HG02798 (cell line): ENCODE measurements around the gene CFC1.
"Not testable (repeated sequence)": the region's sequence is repeated elsewhere in the genome, so short reads cannot be mapped to it uniquely, and the experiment has no call there.

ENCODE experiments used
- ATAC-seq: cut with Tn5 transposase; IDR thresholded peaks from one replicate; pipeline ENCODE4 v1.9.1; 2021; ENCODE audit warnings: mild to moderate bottlenecking; ENCODE audit not compliant: unreplicated experiment, poor library complexity

CFC1 gene

DNA sequence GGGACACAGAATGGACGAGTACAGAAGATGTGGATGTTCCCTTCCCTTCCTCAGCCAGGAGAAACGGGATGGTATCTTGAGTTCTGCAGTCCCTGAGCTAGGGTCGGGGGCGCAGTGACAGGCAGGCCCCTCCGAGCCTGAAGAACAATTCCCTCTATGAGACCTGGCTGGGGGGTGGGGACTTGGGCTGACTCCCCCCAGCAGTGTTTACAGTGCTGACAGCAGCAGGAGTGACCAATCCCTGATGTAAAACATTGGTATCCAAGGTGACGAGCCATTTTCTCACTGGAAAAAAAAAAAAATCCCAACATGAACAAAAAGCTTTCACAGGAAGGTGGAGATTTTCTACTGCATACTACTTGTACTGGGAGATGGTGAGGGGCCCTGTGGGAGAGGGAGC is at the start of gene CFC1:
CFC1 (minus strand) TSS at position 183 of the 400 bp plus-strand sequence. CDS start 288 bp downstream, outside the sequence.
- ATAC-seq = not testable (repeated sequence)

DNA sequence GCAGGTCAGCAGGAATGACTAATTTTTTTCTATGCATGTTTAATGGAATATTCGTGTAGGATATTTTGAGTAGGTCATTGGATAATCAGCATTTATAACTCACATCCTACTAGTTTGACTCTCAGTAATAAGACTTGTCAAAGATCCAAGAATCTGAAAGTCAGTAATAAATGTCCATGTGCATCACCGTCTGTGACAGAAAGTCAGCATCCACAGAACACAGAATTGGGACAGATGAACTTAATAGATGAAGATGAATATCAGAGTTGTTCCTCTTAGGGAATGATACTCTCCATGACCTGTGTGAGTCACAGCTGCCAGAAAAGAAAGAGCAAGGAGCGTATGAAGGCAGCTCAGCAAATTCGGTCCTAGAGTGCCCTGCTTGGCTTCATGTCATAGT is 42.3 kb upstream of the CFC1 start:
- ATAC-seq = not testable (repeated sequence)

DNA sequence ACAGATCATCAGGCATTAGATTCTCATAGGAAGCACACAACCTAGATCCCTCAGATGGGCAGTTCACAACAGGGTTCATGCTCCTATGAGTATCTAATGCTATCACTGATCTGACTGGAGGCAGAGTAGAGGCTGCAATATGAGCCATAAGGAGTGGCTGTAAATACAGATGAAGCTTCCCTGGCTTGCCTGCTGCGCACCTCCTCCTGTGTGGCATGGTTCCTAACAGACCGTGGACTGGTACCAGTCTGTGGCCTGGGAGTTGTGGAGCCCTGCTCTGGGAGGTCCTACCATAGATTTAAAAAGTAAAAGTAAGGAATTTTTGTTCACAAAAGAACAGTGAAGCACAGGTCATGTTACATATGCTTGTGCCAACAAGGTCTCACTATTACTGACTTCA is 39.6 kb upstream of the CFC1 start:
- not testable (repeated sequence) for ATAC-seq

DNA sequence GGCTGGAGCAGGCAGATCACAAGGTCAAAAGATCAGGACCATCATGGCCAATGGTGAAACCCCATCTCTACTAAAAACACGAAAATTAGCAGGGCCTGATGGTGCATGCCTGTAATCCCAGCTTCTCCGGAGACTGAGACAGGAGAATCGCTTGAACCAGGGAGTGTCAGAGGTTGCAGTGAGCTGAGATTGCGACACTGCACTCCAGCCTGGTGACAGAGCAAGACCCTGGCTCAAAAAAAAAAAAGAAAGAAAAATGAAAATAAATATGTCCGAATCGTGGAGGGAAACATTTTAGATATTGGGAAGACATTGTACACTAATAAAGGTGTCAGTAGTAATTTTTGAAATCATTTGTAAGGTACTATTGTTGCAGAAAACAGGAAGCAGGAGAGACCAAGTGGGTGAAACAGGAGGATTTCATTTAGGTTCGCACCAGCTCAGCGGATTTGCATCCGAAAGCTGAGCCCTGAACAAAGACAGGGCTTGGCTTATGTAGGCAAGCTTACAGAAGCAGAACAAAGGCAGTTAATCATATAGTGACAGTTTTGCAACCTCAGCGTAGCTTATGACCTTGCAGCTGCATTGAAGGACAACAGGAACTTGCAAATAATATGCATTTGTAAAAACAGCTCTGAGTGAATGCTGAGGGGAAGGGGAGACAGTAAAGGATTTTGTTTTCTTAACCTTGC is 29.6 kb upstream of the CFC1 start:
- not testable (repeated sequence) for ATAC-seq

GRCh38 chr2:130611140-130611539 is 11.8 kb upstream of the CFC1 start, which contains the start of gene POTEJ:
Gene POTEJ (plus strand): TSS chr2:130611440. CDS start chr2:130611533, 93 bp downstream.
- ATAC-seq = not testable (repeated sequence)

DNA sequence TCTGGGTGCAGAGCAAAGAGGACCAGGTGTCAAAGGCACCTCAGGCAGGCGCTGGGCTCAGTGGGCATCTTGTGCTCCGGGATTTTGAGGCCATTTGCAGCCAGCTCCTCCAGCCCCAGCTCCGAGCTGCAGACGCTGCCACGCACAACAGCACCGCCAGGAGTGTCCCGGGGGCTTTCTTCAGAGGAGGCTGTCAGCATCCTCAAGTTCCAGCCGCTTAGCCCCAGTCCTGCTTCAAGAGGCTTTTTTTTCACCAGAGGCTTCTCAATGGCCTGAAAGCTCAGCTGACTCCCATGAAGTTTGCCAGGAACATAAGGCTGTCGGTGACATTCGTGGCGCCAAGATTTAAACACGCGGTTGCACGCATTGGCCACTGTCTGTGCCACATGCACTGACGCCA is 11.1 kb upstream of the CFC1 start:
- ATAC-seq = not testable (repeated sequence)

DNA sequence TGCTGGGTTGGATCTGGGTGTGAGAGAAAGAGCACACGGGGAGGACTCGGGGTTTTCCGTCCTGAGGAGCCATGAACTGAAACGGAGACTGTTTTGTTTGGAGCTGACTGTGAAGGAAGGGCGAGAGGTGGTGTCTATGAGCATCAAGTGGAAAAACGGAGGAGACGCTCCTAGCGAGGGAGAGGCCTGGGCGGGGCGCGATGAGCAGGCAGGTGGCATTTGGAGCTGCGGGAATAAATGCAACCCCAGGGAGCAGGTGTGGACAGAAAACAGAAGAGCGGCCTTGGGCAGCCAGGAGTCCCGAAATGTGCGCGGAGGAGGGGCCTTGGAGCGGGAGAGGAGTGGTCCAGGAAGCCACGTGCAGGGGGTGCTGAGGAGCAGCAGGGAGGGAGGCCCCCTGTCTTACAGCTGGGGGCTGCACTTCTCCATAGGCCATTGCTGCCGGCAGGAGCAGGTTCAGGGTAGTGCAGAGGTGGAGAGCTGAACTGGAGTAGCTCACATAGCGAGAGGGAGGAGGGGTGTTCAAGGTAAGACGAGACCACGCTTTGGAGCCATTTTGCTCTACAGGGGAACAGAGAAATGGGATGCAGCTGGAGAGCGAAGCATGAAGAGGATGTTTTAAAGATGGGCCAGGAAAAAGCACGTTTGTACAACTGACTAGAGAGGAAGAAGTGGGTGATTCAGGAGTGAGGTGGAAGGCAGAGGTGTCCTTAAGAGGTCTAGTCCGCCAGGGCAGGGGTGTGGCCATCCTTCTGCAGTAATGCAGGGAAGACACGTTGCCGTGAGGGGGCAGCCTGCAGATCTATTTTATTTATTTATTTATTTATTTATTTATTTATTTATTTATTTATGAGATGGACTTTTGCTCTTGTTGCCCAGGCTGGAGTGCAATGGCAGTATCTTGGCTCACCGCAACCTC is 9.9 kb upstream of the CFC1 start:
- ATAC-seq = not testable (repeated sequence)

- ATAC-seq = not testable (repeated sequence)
Measured at GRCh38 chr2:130608276-130609001, 9.1 kb upstream of the CFC1 start.

DNA sequence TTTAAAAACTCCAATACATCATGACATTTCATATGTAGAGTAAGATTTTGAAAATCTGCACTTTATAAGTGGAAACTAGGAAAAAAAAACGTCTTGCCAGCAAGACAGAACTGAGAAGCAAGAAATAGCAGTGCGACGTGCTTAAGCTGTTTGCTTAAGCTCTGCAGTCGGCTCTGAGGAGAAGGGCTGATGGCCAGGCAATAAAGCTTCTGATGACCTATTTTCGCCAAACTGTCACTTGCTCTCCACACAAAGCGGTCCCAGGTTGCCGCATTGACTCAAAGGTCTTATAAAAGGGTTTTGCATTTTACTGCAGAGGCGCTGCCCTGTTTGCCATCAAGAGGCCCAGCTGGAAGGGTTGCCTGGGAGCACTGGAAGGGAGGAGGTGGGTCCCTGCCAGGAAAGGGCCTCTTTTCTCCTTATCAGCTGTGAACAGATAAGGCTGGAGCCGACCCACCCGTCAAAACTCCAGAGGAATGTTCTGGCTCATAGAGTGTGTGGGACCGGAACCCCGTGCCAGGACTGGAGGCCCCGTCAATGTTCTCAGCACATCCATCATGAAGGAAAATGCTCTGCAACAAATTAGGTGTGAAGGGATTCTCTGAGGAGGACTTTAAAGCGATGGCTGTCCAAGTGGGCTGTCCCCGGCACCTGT is 2.4 kb upstream of the CFC1 start:
- not testable (repeated sequence) for ATAC-seq

GRCh38 chr2:130599926-130600325 is 551 bp upstream of the CFC1 start:
- not testable (repeated sequence) for ATAC-seq

- not testable (repeated sequence) for ATAC-seq
Measured at GRCh38 chr2:130598463-130598862, 912 bp downstream of the CFC1 start.

- ATAC-seq = not testable (repeated sequence)
Measured at GRCh38 chr2:130597994-130598393, 1.4 kb downstream of the CFC1 start.

DNA sequence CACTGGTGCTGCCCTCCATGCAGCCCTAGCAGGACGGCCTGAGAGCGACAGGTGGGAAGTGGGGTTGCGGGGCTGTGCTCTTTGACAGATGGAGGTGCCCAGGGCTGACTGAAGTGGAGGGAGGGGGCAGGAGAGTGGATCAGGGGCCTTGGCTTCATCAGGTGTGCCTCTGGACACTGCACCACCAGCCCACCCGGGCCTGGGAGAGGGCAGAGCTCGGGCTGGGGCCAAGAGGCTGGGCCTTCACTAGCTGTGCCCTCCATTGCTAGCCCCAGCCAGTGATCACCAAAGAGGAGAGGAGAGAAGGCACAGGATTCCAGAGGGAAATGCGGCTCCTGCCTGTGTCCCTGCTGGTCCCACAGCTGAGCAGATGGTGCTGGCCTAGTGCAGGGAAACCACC is 2.6 kb downstream of the CFC1 start:
- ATAC-seq = not testable (repeated sequence)

GRCh38 chr2:130594011-130594410 is 5.4 kb downstream of the CFC1 start:
- not testable (repeated sequence) for ATAC-seq

GRCh38 chr2:130592791-130593414 is 6.5 kb downstream of the CFC1 start:
- not testable (repeated sequence) for ATAC-seq

DNA sequence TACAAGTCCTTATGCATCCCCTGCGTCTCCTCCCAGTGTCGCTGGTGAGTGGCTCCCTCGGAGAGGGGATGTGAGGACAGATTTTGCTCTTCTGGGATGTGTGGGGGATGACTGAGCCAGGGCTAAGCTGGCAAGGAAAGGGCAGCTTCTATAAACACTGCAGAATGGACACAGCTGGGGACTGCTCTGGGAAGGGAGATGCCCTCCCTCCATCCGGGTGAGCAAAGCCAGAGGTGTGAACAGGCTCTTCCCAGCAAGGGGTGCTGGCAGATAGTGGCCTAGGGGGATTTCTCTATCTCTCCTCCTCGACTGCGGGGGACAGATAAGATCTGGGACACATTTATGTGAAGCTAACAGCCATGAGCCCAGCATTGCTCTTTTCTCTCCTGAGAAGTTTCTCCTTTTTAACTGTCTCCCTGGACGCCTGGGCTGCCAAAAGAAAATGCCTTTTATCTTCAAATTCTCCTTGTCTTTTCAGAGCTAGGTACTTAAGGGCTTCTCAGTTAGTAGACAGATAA is 8.5 kb downstream of the CFC1 start:
- ATAC-seq = not testable (repeated sequence)

- ATAC-seq = not testable (repeated sequence)
Measured at GRCh38 chr2:130590170-130590841, 9.1 kb downstream of the CFC1 start.

DNA sequence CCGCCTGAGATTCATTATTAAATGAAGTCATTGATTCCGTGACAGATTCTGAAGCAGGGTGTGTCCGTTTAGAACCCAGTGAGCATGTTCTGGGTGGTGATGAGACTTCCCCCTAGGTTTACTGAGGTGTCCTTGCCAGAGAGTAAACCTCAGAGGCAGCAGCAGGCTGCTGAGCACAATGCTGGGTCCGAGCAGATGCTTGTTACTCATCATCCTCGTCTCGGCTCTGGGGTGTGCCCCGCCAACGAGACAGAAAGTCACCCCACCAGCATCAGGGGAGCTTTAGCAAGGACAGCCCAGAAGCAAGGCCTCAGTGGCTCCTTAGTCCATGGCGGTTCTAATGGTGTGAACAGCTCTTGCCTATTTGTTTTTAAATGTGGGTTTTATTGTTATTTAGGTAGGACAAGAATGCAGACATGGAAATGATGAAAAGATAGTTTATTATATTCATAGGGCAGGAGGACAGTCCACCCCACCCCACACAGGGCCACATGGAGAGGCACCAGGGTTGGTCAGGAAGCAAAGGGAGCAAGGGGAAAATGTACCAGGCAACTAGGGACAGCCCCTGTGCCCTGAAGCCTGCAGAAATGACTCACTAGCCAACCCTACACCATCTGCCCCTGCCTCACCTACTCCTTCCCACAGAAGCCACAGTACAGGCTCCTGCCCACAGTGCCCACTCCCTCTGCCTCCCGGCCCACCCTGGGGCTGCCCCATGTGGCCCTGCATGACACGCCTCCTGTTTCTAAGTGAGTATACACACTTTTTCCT is 10.5 kb downstream of the CFC1 start:
- peak; percentile 86 for ATAC-seq
